Astrocyte (in vitro differentiated cells and primary cell): Measurements from ENCODE around the gene ANKRD7. TPM values are rescaled to one million over a fixed set of nuclear protein-coding genes. Genes with fewer than 3 reads are reported as not detected.
A peak's percentile ranks its signal among the peaks of the same experiment; 100 is the strongest.

ENCODE experiments used
- DNase-seq: peaks from one replicate; pipeline ENCODE4 v3.0.0-alpha.2; 2010; ENCODE audit warnings: low read depth
- FAIRE-seq: peaks from 2 replicates; lab custom pipeline; 2011; peaks lifted over from hg19 to GRCh38; lab: Jason Lieb, UNC
- H2AFZ ChIP-seq: 2 replicates; pipeline ENCODE4 v1.6.0; 2012; ENCODE audit warnings: low read depth, low read length, inconsistent platforms
- H3K27ac ChIP-seq: 2 replicates; pipeline ENCODE4 v1.5.1; 2011; ENCODE audit warnings: low read depth, low read length, inconsistent platforms
- H3K27me3 ChIP-seq: 2 replicates; pipeline ENCODE4 v1.6.0; 2011; ENCODE audit warnings: low read length, inconsistent platforms; ENCODE audit not compliant: insufficient read depth
- H3K36me3 ChIP-seq: 2 replicates; pipeline ENCODE4 v1.5.1; 2011; ENCODE audit warnings: low read length, inconsistent platforms; ENCODE audit not compliant: insufficient read depth
- H3K4me1 ChIP-seq: 2 replicates; pipeline ENCODE4 v1.5.1; 2011; ENCODE audit warnings: low read length, inconsistent platforms; ENCODE audit not compliant: insufficient read depth
- H3K4me2 ChIP-seq: 2 replicates; pipeline ENCODE4 v1.6.0; 2012; ENCODE audit warnings: low read length, inconsistent platforms
- H3K4me3 ChIP-seq: 2 replicates; pipeline ENCODE4 v1.5.1; 2011; ENCODE audit warnings: low read depth, mild to moderate bottlenecking, low read length, inconsistent platforms; ENCODE audit not compliant: insufficient read depth
- H3K79me2 ChIP-seq: 2 replicates; pipeline ENCODE4 v1.6.0; 2012; ENCODE audit warnings: mild to moderate bottlenecking, low read length, inconsistent platforms; ENCODE audit not compliant: insufficient read depth
- H3K9ac ChIP-seq: 2 replicates; pipeline ENCODE4 v1.6.0; 2012; ENCODE audit warnings: mild to moderate bottlenecking, low read length, inconsistent platforms
- H3K9me3 ChIP-seq: 2 replicates; pipeline ENCODE4 v1.5.1; 2012; ENCODE audit warnings: low read depth, mild to moderate bottlenecking, low read length, inconsistent platforms; ENCODE audit not compliant: insufficient read depth
- H4K20me1 ChIP-seq: 2 replicates; pipeline ENCODE4 v1.6.0; 2012; ENCODE audit warnings: low read length, inconsistent platforms; ENCODE audit not compliant: insufficient read depth
- H3K27ac Mint-ChIP-seq: one replicate; pipeline ENCODE4 v1.8.0; 2021; ENCODE audit warnings: mild to moderate bottlenecking, mixed read lengths; ENCODE audit not compliant: unreplicated experiment
- H3K27me3 Mint-ChIP-seq: one replicate; pipeline ENCODE4 v1.8.0; 2021; ENCODE audit warnings: low read depth, mixed read lengths; ENCODE audit not compliant: unreplicated experiment
- H3K36me3 Mint-ChIP-seq: one replicate; pipeline ENCODE4 v1.8.0; 2021; ENCODE audit warnings: low read depth, mixed read lengths; ENCODE audit not compliant: unreplicated experiment
- H3K4me1 Mint-ChIP-seq: one replicate; pipeline ENCODE4 v1.8.0; 2021; ENCODE audit warnings: low read depth, mixed read lengths; ENCODE audit not compliant: unreplicated experiment
- H3K4me3 Mint-ChIP-seq: one replicate; pipeline ENCODE4 v1.8.0; 2021; ENCODE audit warnings: mild to moderate bottlenecking, moderate library complexity, mixed read lengths; ENCODE audit not compliant: unreplicated experiment
- H3K9me3 Mint-ChIP-seq: one replicate; pipeline ENCODE4 v1.8.0; 2021; ENCODE audit warnings: mild to moderate bottlenecking, mixed read lengths; ENCODE audit not compliant: unreplicated experiment
- CTCF ChIP-seq: IDR thresholded peaks from 2 replicates; pipeline ENCODE4 v1.5.1; 2011; ENCODE audit warnings: low read depth, mild to moderate bottlenecking, inconsistent platforms, low read length, moderate library complexity; ENCODE audit not compliant: insufficient read depth
- EZH2 ChIP-seq: IDR thresholded peaks from 2 replicates; pipeline ENCODE4 v1.6.1; 2012; ENCODE audit warnings: mild to moderate bottlenecking, low read length, inconsistent platforms; ENCODE audit not compliant: insufficient read depth
- total RNA-seq: library from RNA; stranded (reverse); gene quantifications from 2 replicates; pipeline ENCODE4 v1.2.1, GENCODE V29; 2021

Gene ANKRD7
- total RNA-seq, 1 donor from 2014 or later: 0.41 TPM

DNA sequence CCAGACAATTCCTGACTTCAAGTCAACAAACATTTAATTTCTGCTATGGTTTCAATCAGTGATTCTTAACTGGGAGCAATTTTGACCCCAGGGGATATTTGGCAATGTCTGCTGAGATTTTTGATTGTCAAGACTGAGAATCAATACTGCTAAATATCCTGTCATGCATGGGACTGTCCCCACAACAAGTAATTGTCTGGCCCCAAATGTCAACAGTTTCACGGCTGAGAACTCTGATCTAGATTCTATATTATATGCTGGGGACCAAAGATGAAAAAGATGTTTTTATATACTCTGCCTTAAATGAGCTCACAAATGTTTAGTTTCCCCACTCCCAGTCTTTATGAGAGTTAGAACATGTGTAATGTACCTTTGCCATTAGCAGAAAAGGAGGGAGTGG lies 19.2 kb downstream of the ANKRD7 start:
- Histone ChIP-seq H3K4me1 (no peaks in the 10 kb centered on the region), H3K9ac (no peak overlapping the region), H3K4me3 (no peak overlapping the region), H3K27ac (no peak overlapping the region), H3K9me3 (no peaks in the 10 kb centered on the region), H2AFZ (no peak overlapping the region), H3K27me3 (no peaks in the 10 kb centered on the region), H3K36me3 (no peaks in the 10 kb centered on the region), H3K79me2 (no peaks in the 10 kb centered on the region), H3K4me2 (no peak overlapping the region), H4K20me1 (no peaks in the 10 kb centered on the region)
- Mint-ChIP-seq H3K9me3 (no peaks in the 10 kb centered on the region), H3K36me3 (no peaks in the 10 kb centered on the region), H3K27ac (no peak overlapping the region), H3K4me3 (no peak overlapping the region), H3K4me1 (peaks cover 3% of the 10 kb centered on the region), H3K27me3 (no peaks in the 10 kb centered on the region)
- no peak for TF ChIP-seq CTCF
- TF ChIP-seq EZH2: no peak
- DNase-seq (no peak), FAIRE-seq (no peak)

GRCh38 chr7:118245267-118246040 lies 20.9 kb downstream of the ANKRD7 start:
- TF ChIP-seq EZH2: no peak
- TF ChIP-seq CTCF: no peak
- Histone ChIP-seq H3K9me3 (no peaks in the 10 kb centered on the region), H3K4me3 (no peak overlapping the region), H3K27me3 (no peaks in the 10 kb centered on the region), H3K4me1 (no peaks in the 10 kb centered on the region), H3K9ac (no peak overlapping the region), H4K20me1 (no peaks in the 10 kb centered on the region), H3K36me3 (no peaks in the 10 kb centered on the region), H3K27ac (no peak overlapping the region), H2AFZ (no peak overlapping the region), H3K4me2 (no peak overlapping the region), H3K79me2 (no peaks in the 10 kb centered on the region)
- H3K9me3 Mint-ChIP-seq: no peaks in the 10 kb centered on the region
- H3K4me1 Mint-ChIP-seq: peaks cover 3% of the 10 kb centered on the region
- no peaks in the 10 kb centered on the region for H3K36me3 Mint-ChIP-seq
- H3K4me3 Mint-ChIP-seq: no peak overlapping the region
- DNase-seq (peak; percentile 49), FAIRE-seq (peak; percentile 17)
- no peaks in the 10 kb centered on the region for H3K27me3 Mint-ChIP-seq
- no peak overlapping the region for H3K27ac Mint-ChIP-seq

DNA sequence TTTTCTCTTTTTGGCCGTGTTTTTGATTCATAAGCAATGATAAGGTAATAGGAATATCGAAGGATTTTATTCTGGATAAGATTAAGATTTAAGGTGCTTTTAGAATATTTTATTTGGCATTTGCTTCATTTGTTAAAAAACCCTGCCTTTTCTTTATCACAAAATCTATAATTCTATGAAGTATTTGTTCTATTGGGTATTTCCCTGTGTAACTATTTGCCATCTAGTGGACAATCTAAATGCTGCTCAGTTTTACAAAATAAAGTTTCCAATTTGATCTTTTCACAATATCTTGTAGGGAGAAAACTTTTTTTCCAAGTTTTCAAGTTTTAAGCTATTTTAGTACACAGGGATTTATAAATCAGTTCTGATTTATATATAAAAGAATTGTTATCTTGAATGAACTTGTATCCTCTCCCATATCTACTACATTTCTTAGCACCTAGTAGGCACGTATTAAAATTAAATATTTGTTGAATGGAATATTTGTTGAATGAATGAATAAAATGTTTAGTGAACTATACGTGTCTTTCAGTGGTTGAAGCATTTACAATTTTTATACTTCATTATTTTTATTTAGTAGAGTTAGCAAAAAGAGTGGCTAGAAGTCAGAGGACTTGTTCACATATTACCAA lies 26.5 kb downstream of the ANKRD7 start:
- no peak overlapping the region for H3K4me3 Mint-ChIP-seq
- no peak overlapping the region for H3K27ac ChIP-seq
- no peaks in the 10 kb centered on the region for H3K9me3 ChIP-seq
- no peak overlapping the region for H3K9ac ChIP-seq
- no peaks in the 10 kb centered on the region for H3K27me3 ChIP-seq
- H3K4me1 ChIP-seq: no peaks in the 10 kb centered on the region
- H3K36me3 Mint-ChIP-seq: no peaks in the 10 kb centered on the region
- no peaks in the 10 kb centered on the region for H3K4me1 Mint-ChIP-seq
- H3K79me2 ChIP-seq: no peaks in the 10 kb centered on the region
- no peak overlapping the region for H3K27ac Mint-ChIP-seq
- H3K4me2 ChIP-seq: no peak overlapping the region
- no peak overlapping the region for H3K4me3 ChIP-seq
- H2AFZ ChIP-seq: no peak overlapping the region
- H3K36me3 ChIP-seq: no peaks in the 10 kb centered on the region
- no peak for TF ChIP-seq EZH2
- peak; percentile 39 for TF ChIP-seq CTCF
- H4K20me1 ChIP-seq: no peaks in the 10 kb centered on the region
- FAIRE-seq: no peak
- no peaks in the 10 kb centered on the region for H3K9me3 Mint-ChIP-seq
- no peak for DNase-seq
- H3K27me3 Mint-ChIP-seq: no peaks in the 10 kb centered on the region
